Calu3 (cell line): Measurements from ENCODE around the gene CSHL1. TPM values are rescaled to one million over a fixed set of nuclear protein-coding genes. Genes with fewer than 3 reads are reported as not detected.
"Not testable (repeated sequence)": the region's sequence is repeated elsewhere in the genome, so short reads cannot be mapped to it uniquely, and the experiment has no call there.

Experiments used
- BruUV-seq: library from RNA; stranded (reverse); fragments of 400-500 nt; replicated peaks from 2 replicates; lab custom pipeline; 2021; lab: Mats Ljungman, UMichigan
- CTCF ChIA-PET: fragments of 300-600 bp; sonication (Branson Sonifier 250); formaldehyde crosslinking; loops from one replicate; lab custom pipeline; 2022; ENCODE audit warnings: antibody characterized with exemption; lab: Charles Lee
- DNase-seq: peaks from one replicate; pipeline ENCODE4 v3.0.0; 2022
- H3K27ac Mint-ChIP-seq: one replicate; pipeline ENCODE4 v1.8.0; 2022; ENCODE audit warnings: mixed read lengths; ENCODE audit not compliant: unreplicated experiment
- H3K27me3 Mint-ChIP-seq: one replicate; pipeline ENCODE4 v1.8.0; 2022; ENCODE audit warnings: mixed read lengths; ENCODE audit not compliant: unreplicated experiment
- H3K36me3 Mint-ChIP-seq: one replicate; pipeline ENCODE4 v1.8.0; 2022; ENCODE audit warnings: mild to moderate bottlenecking, moderate library complexity, mixed read lengths; ENCODE audit not compliant: insufficient read depth, unreplicated experiment
- H3K4me1 Mint-ChIP-seq: one replicate; pipeline ENCODE4 v1.8.0; 2022; ENCODE audit warnings: mild to moderate bottlenecking, low read depth, mixed read lengths; ENCODE audit not compliant: unreplicated experiment
- H3K4me3 Mint-ChIP-seq: one replicate; pipeline ENCODE4 v1.8.0; 2022; ENCODE audit warnings: mild to moderate bottlenecking, low read depth, moderate library complexity, mixed read lengths; ENCODE audit not compliant: unreplicated experiment
- H3K9me3 Mint-ChIP-seq: one replicate; pipeline ENCODE4 v1.8.0; 2022; ENCODE audit warnings: low read depth, mixed read lengths; ENCODE audit not compliant: unreplicated experiment
- intact Hi-C: fragments of 100-400 bp; cut with micrococcal nuclease; formaldehyde crosslinking; loops from one replicate; pipeline ENCODE4 v1.10.0; 2022; ENCODE audit not compliant: unreplicated experiment
- total RNA-seq: library from RNA; stranded (reverse); gene quantifications from 2 replicates; pipeline ENCODE4 v1.2.3, GENCODE V29; 2022
- TF ChIP-seq, protein P1 (sequence below): fragments of 200-600 bp; IDR thresholded peaks from one replicate; pipeline ENCODE4 v1.8.0; 2022; ENCODE audit warnings: antibody characterized with exemption; ENCODE audit not compliant: unreplicated experiment

CSHL1 gene
- total RNA-seq, 1 experiment from 2014 or later = not detected

DNA sequence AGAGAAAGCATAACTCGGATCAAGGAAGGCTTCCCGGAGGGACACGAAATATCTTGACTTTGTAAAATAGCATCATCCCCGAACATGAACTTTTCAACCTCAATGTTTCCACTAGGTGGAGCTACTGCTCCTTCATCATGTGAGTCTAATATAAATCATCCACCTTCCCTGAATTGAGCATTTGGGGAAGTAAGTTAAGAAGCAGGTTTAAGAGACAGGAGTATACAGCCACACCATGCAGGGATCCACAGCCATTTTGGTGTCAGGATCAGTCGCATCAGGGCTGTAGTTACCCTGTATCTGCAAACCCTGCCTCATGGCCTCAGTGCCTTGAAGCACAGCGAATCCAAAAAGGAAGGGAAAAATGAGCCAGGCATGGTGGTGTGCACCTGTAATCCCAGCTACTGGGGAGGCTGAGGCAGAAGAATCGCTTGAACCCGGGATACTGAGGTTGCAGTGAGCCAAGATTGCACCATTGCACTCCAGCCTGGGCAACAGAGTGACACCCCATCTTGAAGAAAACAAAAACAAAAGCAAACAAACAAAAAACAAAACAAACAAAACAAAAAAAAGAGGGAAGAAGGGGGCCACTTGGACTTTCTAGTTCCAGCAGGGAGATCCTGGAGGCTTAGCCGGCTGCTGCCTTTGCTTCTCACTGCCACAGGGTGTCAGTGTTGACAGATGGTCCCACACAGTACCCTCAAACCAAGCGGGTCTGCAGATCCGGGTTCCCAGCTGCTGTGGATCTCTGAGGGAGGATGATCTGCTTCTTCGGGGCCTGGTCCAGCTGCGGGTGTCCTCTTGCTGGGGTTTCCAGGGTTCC lies 21.8 kb downstream of the CSHL1 start:
- CTCF ChIA-PET = interaction anchor here (0.6 to 0.8 kb wide), 4 partner anchors 23 to 430 kb away, joined by 3 to 4 read pairs (median 3); no protein-coding TSS in a partner anchor
- intact Hi-C loops, H3K36me3 Mint-ChIP-seq, H3K4me1 Mint-ChIP-seq, H3K27ac Mint-ChIP-seq, BruUV-seq, H3K4me3 Mint-ChIP-seq, DNase-seq, H3K9me3 Mint-ChIP-seq: not testable (repeated sequence)
- H3K27me3 Mint-ChIP-seq = peaks cover 30% of the 10 kb centered on the region

DNA sequence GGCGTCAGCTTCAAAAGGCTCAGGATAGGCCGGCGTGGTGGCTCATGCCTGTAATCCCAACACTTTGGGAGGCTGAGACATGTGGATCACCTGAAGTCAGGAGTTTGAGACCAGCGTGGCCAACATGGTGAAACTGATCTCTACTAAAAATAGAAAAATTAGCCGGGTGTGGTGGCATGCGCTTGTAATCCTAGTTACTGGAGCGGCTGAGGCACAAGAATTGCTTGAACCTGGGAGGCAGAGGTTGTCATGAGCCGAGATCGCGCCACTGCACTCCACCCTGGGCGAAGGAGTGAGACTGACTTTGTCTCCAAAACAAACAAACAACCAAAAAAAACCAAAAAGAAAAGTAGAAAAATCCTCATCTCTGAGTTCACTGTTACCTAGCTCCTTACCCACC lies 25.9 kb downstream of the CSHL1 start:
- CTCF ChIA-PET, H3K9me3 Mint-ChIP-seq, H3K27ac Mint-ChIP-seq, H3K36me3 Mint-ChIP-seq, H3K4me3 Mint-ChIP-seq, DNase-seq, intact Hi-C loops, BruUV-seq, H3K4me1 Mint-ChIP-seq: not testable (repeated sequence)
- H3K27me3 Mint-ChIP-seq = peaks cover 27% of the 10 kb centered on the region

DNA sequence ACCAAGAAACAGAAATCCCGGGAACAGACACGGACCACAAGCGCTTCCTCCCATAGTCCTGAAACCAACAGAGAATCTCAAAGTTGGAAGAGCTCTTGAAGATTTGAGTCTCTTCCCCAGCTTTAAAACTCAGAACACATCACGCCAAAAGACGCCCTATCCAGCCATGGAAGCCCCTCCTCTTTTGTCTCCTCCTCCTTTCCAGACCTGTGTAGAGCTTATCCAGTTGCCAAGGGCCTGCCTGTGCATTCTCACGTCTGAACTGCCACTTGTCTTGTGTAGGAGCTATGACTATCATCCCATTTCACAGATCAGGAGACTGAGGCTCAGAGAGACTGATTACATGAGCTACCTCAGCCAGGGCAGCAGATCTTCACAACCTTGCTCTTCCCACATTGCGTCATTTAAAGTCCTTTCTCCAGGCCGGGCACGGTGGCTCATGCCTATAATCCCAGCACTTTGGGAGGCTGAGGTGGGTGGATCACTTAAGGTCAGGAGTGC lies 28.4 kb downstream of the CSHL1 start:
- H3K36me3 Mint-ChIP-seq, BruUV-seq, H3K27ac Mint-ChIP-seq, H3K9me3 Mint-ChIP-seq, H3K4me3 Mint-ChIP-seq, DNase-seq, intact Hi-C loops, H3K4me1 Mint-ChIP-seq: not testable (repeated sequence)
- CTCF ChIA-PET = interaction anchor here (0.9 kb wide), 1 partner anchor 36 kb away, joined by 4 read pairs; no protein-coding TSS in a partner anchor
- H3K27me3 Mint-ChIP-seq = peaks cover 49% of the 10 kb centered on the region

- no peaks in the 10 kb centered on the region for H3K4me1 Mint-ChIP-seq
- no peak within 1 kb of the TSS for H3K27ac Mint-ChIP-seq
- H3K9me3 Mint-ChIP-seq = no peaks in the 10 kb centered on the region
- intact Hi-C loops = no loop called here
- peaks cover 46% of the 10 kb centered on the region for H3K27me3 Mint-ChIP-seq
- no peak within 1 kb of the TSS for H3K4me3 Mint-ChIP-seq
- peak; percentile 56 for DNase-seq
- TF ChIP-seq, protein P1, sequence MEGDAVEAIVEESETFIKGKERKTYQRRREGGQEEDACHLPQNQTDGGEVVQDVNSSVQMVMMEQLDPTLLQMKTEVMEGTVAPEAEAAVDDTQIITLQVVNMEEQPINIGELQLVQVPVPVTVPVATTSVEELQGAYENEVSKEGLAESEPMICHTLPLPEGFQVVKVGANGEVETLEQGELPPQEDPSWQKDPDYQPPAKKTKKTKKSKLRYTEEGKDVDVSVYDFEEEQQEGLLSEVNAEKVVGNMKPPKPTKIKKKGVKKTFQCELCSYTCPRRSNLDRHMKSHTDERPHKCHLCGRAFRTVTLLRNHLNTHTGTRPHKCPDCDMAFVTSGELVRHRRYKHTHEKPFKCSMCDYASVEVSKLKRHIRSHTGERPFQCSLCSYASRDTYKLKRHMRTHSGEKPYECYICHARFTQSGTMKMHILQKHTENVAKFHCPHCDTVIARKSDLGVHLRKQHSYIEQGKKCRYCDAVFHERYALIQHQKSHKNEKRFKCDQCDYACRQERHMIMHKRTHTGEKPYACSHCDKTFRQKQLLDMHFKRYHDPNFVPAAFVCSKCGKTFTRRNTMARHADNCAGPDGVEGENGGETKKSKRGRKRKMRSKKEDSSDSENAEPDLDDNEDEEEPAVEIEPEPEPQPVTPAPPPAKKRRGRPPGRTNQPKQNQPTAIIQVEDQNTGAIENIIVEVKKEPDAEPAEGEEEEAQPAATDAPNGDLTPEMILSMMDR = no peak
- no TSS peak for BruUV-seq
- CTCF ChIA-PET = interaction anchor here (0.6 kb wide), 1 partner anchor 29 kb away, joined by 4 read pairs; no protein-coding TSS in a partner anchor
- H3K36me3 Mint-ChIP-seq = no peaks in the 10 kb centered on the region
These were observed 29.0 kb downstream of the CSHL1 start, which contains the start of gene GH2 for GRCh38 chr17:63881935-63882601. TSS of gene GH2 (minus strand) at chr17:63881944. CDS start at chr17:63881801, 143 bp downstream.

DNA sequence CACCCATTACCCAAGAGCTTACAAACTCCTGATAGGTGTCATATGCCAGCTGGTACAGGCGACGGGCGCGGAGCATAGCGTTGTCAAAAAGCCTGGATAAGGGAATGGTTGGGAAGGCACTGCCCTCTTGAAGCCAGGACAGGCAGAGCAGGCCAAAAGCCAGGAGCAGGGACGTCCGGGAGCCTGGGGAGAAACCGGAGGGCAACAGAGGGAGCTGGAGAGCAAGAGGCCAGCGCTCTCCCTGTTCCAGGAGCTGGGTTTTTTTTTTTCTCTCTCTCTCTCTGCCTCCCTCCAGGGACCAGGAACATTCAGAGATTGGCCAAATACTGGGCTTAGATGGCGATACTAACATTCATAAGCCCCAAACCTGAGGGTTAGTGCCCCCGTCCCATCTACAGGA lies 29.7 kb downstream of the CSHL1 start:
- H3K27ac Mint-ChIP-seq, H3K4me1 Mint-ChIP-seq, BruUV-seq, H3K4me3 Mint-ChIP-seq, DNase-seq, H3K36me3 Mint-ChIP-seq, H3K9me3 Mint-ChIP-seq, intact Hi-C loops: not testable (repeated sequence)
- CTCF ChIA-PET = interaction anchor here (0.6 kb wide), 1 partner anchor 30 kb away, joined by 4 read pairs; no protein-coding TSS in a partner anchor
- peaks cover 45% of the 10 kb centered on the region for H3K27me3 Mint-ChIP-seq

DNA sequence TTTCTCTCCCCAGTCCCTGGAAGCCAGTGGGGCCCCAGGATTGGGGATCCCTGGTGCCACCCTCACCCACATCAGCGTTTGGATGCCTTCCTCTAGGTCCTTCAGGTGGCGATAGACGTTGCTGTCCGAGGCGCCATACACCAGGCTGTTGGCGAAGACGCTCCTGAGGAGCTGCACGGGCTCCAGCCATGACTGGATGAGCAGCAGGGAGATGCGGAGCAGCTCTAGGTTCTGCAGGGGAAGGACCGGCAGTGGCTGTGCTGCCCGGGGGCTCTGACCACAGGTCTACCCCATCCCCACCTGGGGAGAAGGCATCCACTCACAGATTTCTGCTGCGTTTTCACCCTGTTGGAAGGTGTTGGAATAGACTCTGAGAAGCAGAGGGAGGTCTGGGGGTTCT lies 30.4 kb downstream of the CSHL1 start:
- H3K4me1 Mint-ChIP-seq = no peaks in the 10 kb centered on the region
- TF ChIP-seq, protein P1 = no peak
- BruUV-seq = no TSS peak
- no peak overlapping the region for H3K4me3 Mint-ChIP-seq
- intact Hi-C loops = no loop called here
- H3K9me3 Mint-ChIP-seq = no peaks in the 10 kb centered on the region
- DNase-seq = no peak
- no peak overlapping the region for H3K27ac Mint-ChIP-seq
- H3K27me3 Mint-ChIP-seq = peaks cover 49% of the 10 kb centered on the region
- CTCF ChIA-PET = no interaction called here
- H3K36me3 Mint-ChIP-seq = no peaks in the 10 kb centered on the region

- H3K4me3 Mint-ChIP-seq, H3K4me1 Mint-ChIP-seq, H3K27ac Mint-ChIP-seq, H3K9me3 Mint-ChIP-seq, H3K36me3 Mint-ChIP-seq, intact Hi-C loops, CTCF ChIA-PET, DNase-seq, BruUV-seq: not testable (repeated sequence)
- H3K27me3 Mint-ChIP-seq = peaks cover 61% of the 10 kb centered on the region
These were observed 32.6 kb downstream of the CSHL1 start for GRCh38 chr17:63878413-63878812.

DNA sequence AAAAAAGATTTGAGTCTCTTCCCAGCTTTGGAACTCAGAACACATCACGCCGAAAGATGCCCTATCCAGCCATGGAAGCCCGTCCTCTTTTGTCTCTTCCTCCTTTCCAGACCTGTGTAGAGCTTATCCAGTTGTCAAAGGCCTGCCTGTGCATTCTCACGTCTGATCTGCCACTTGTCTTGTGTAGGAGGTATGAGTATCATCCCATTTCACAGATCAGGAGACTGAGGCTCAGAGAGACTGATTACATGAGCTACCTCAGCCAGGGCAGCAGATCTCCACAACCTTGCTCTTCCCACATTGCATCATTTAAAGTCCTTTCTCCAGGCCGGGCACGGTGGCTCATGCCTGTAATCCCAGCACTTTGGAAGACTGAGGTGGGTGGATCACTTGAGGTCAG lies 36.4 kb downstream of the CSHL1 start:
- CTCF ChIA-PET = interaction anchor here (0.6 kb wide), 1 partner anchor 405 kb away, joined by 3 read pairs; no protein-coding TSS in a partner anchor
- intact Hi-C loops, DNase-seq, H3K4me1 Mint-ChIP-seq, BruUV-seq, H3K27ac Mint-ChIP-seq, H3K4me3 Mint-ChIP-seq, H3K36me3 Mint-ChIP-seq, H3K9me3 Mint-ChIP-seq: not testable (repeated sequence)
- H3K27me3 Mint-ChIP-seq = peaks cover 42% of the 10 kb centered on the region
